Measurements from ENCODE around the gene STUB1.
A peak's percentile ranks its signal among the peaks of the same experiment; 100 is the strongest.

STUB1 gene

GRCh38 chr16:662095-662494 lies 18.1 kb upstream of the STUB1 start:
- Histone ChIP-seq H3K79me2 (peaks cover 2% of the 10 kb centered on the region), H2AFZ (no peak overlapping the region), H3K4me3 (ENCODE audit: low read depth, low read length) (no peak overlapping the region), H3K9ac (no peak overlapping the region), H3K27ac (no peak overlapping the region), H3K4me2 (ENCODE audit: low read length) (no peak overlapping the region), H3K27me3 (ENCODE audit: control insufficient read depth, insufficient read depth, low read length) (no peaks in the 10 kb centered on the region), H3K36me3 (ENCODE audit: control insufficient read depth, insufficient read depth, low read length) (no peaks in the 10 kb centered on the region), H3K9me3 (ENCODE audit: control insufficient read depth, low read length) (no peaks in the 10 kb centered on the region), H3K4me1 (peaks cover 5% of the 10 kb centered on the region)
- no peak for TF ChIP-seq CTCF (IDR thresholded peaks at IDR 0.05)

GRCh38 chr16:662597-662996 lies 17.6 kb upstream of the STUB1 start:
- no peak overlapping the region for H3K27ac ChIP-seq
- no peaks in the 10 kb centered on the region for H3K27me3 ChIP-seq (ENCODE audit: control insufficient read depth, insufficient read depth, low read length)
- no peak overlapping the region for H2AFZ ChIP-seq
- TF ChIP-seq CTCF (IDR thresholded peaks at IDR 0.05): no peak
- H3K36me3 ChIP-seq (ENCODE audit: control insufficient read depth, insufficient read depth, low read length): no peaks in the 10 kb centered on the region
- peaks cover 5% of the 10 kb centered on the region for H3K79me2 ChIP-seq
- no peak overlapping the region for H3K4me3 ChIP-seq (ENCODE audit: low read depth, low read length)
- H3K9me3 ChIP-seq (ENCODE audit: control insufficient read depth, low read length): no peaks in the 10 kb centered on the region
- no peak overlapping the region for H3K4me2 ChIP-seq (ENCODE audit: low read length)
- H3K4me1 ChIP-seq: peaks cover 10% of the 10 kb centered on the region
- no peak overlapping the region for H3K9ac ChIP-seq

GRCh38 chr16:666572-666971 lies 13.6 kb upstream of the STUB1 start:
- Histone ChIP-seq H3K36me3 (ENCODE audit: control insufficient read depth, insufficient read depth, low read length) (no peaks in the 10 kb centered on the region), H3K27me3 (ENCODE audit: control insufficient read depth, insufficient read depth, low read length) (no peaks in the 10 kb centered on the region), H3K4me3 (ENCODE audit: low read depth, low read length) (no peak overlapping the region), H3K4me1 (peaks cover 10% of the 10 kb centered on the region), H2AFZ (no peak overlapping the region), H3K27ac (no peak overlapping the region), H3K79me2 (peaks cover 5% of the 10 kb centered on the region), H3K9me3 (ENCODE audit: control insufficient read depth, low read length) (no peaks in the 10 kb centered on the region), H3K4me2 (ENCODE audit: low read length) (no peak overlapping the region), H3K9ac (no peak overlapping the region)
- TF ChIP-seq CTCF (IDR thresholded peaks at IDR 0.05): no peak

- Histone ChIP-seq H3K27me3 (ENCODE audit: control insufficient read depth, insufficient read depth, low read length) (no peaks in the 10 kb centered on the region), H3K4me1 (peaks cover 10% of the 10 kb centered on the region), H3K9me3 (ENCODE audit: control insufficient read depth, low read length) (no peaks in the 10 kb centered on the region), H3K9ac (no peak overlapping the region), H3K27ac (no peak overlapping the region), H2AFZ (peak overlapping the region; percentile 93), H3K79me2 (peaks cover 5% of the 10 kb centered on the region), H3K36me3 (ENCODE audit: control insufficient read depth, insufficient read depth, low read length) (no peaks in the 10 kb centered on the region), H3K4me3 (ENCODE audit: low read depth, low read length) (peak overlapping the region; percentile 88), H3K4me2 (ENCODE audit: low read length) (peak overlapping the region; percentile 59)
- no peak for TF ChIP-seq CTCF (IDR thresholded peaks at IDR 0.05)
These were observed 13.0 kb upstream of the STUB1 start for GRCh38 chr16:667113-667779.
